K562 (cell line): Measurements from ENCODE around the gene SCG5. TPM values are rescaled to one million over a fixed set of nuclear protein-coding genes. Genes with fewer than 3 reads are reported as not detected.

Source experiments
- ATAC-seq: fragments of 200-7000 bp; cut with Tn5 transposase; 3 replicates; pipeline ENCODE4 v1.9.1; 2020; ENCODE audit warnings: moderate library complexity
- BruUV-seq: library from RNA; stranded (reverse); fragments of 400-500 nt; replicated peaks from 2 replicates; lab custom pipeline; 2021; lab: Mats Ljungman, UMichigan
- CTCF ChIA-PET: fragments of 300-600 bp; formaldehyde crosslinking; extraction: SDS; loops from one replicate; lab custom pipeline; 2021; ENCODE audit warnings: low intra/inter-chr PET ratio; lab: Yijun Ruan, JAX
- POLR2A ChIA-PET: fragments of 300-600, 350-650 bp; sonication (Branson Sonifier 250); formaldehyde crosslinking; extraction: SDS; loops from one replicate; lab custom pipeline; 2021; ENCODE audit warnings: antibody characterized with exemption, inconsistent platforms; lab: Yijun Ruan, JAX
- DNase-seq, 4 experiments: peaks; one replicate each; pipeline versions ENCODE4 v3.0.0 to v3.0.0-alpha.2; 2011 to 2018; ENCODE audit warnings: low spot score in 3 of 4, mixed read lengths in 3 of 4; ENCODE audit errors: extremely low read depth in 1 of 4
- FAIRE-seq: peaks from 2 replicates; lab custom pipeline; 2011; peaks lifted over from hg19 to GRCh38; lab: Jason Lieb, UNC
- H2AFZ ChIP-seq: 2 replicates; pipeline ENCODE4 v1.6.0; 2011; ENCODE audit warnings: low read depth, low read length, control low read depth, inconsistent platforms
- H3K27ac ChIP-seq: fragments of 200-600 bp; 3 replicates; pipeline ENCODE4 v1.8.0; 2011; ENCODE audit warnings: low read depth, mild to moderate bottlenecking, control low read depth, inconsistent platforms, low read length, moderate library complexity, mixed read lengths; ENCODE audit errors: extremely low read depth
- H3K27me3 ChIP-seq, 2 experiments: fragments of 300-600 bp in 1 of 2; 2 replicates in 1 of 2; 3 replicates in 1 of 2; pipeline versions ENCODE4 v1.6.0 to v1.8.0; 2011; ENCODE audit warnings: inconsistent platforms in 2 of 2, low read length in 2 of 2, mild to moderate bottlenecking in 1 of 2, mixed read lengths in 1 of 2, moderate library complexity in 1 of 2; ENCODE audit not compliant: control insufficient read depth in 2 of 2, insufficient read depth in 2 of 2
- H3K36me3 ChIP-seq: fragments of 300-600 bp; 3 replicates; pipeline ENCODE4 v1.8.0; 2011; ENCODE audit warnings: mild to moderate bottlenecking, low read length, inconsistent platforms; ENCODE audit not compliant: control insufficient read depth, insufficient read depth
- H3K4me1 ChIP-seq, 2 experiments: fragments of 200-600 bp in 1 of 2; replicated peaks in 1 of 2; 2 replicates in 1 of 2; 3 replicates in 1 of 2; pipeline versions ENCODE4 v1.5.1 to v1.8.0; 2011; ENCODE audit warnings: inconsistent platforms in 2 of 2, low read length in 2 of 2, mild to moderate bottlenecking in 1 of 2, mixed read lengths in 1 of 2, moderate library complexity in 1 of 2; ENCODE audit not compliant: control insufficient read depth in 2 of 2, insufficient read depth in 2 of 2
- H3K4me2 ChIP-seq: 2 replicates; pipeline ENCODE4 v1.6.1; 2011; ENCODE audit warnings: low read length, control low read depth, inconsistent platforms, mixed read lengths; ENCODE audit not compliant: insufficient read depth
- H3K4me3 ChIP-seq: fragments of 200-600 bp; sonication (generic), shearing (Covaris generic); 2 replicates; pipeline ENCODE4 v1.5.1; 2016; ENCODE audit warnings: control low read depth, inconsistent platforms
- H3K79me2 ChIP-seq: fragments of 200-600 bp; 3 replicates; pipeline ENCODE4 v1.8.0; 2011; ENCODE audit warnings: low read length, inconsistent platforms; ENCODE audit not compliant: control insufficient read depth, insufficient read depth
- H3K9ac ChIP-seq, 2 experiments: 2 replicates each; pipeline versions ENCODE4 v1.6.0 to v1.6.1; 2011; ENCODE audit warnings: low read depth in 2 of 2, low read length in 2 of 2, control low read depth in 1 of 2, inconsistent platforms in 1 of 2, mild to moderate bottlenecking in 1 of 2, mixed read lengths in 1 of 2; ENCODE audit not compliant: insufficient read depth in 1 of 2
- H3K9me1 ChIP-seq: one replicate; pipeline ENCODE4 v1.6.0; 2011; ENCODE audit warnings: inconsistent platforms, mild to moderate bottlenecking, low read length, moderate library complexity; ENCODE audit not compliant: control insufficient read depth, insufficient read depth
- H3K9me3 ChIP-seq: replicated peaks from 2 replicates; pipeline ENCODE4 v1.5.1; 2011; ENCODE audit warnings: low read depth, low read length, inconsistent platforms; ENCODE audit not compliant: control insufficient read depth, insufficient read depth
- H4K20me1 ChIP-seq: replicated peaks from 2 replicates; pipeline ENCODE4 v1.6.1; 2011; ENCODE audit warnings: low read length, inconsistent platforms, mixed read lengths; ENCODE audit not compliant: control insufficient read depth, insufficient read depth
- ATF1 ChIP-seq, 2 experiments: fragments of 450-650 bp in 1 of 2; IDR thresholded peaks; 2 replicates each; pipeline ENCODE4 v1.6.1; 2016; ENCODE audit warnings: missing compliant biosample characterization in 1 of 2, missing genetic modification characterization in 1 of 2
- CHD4 ChIP-seq: fragments of 200-600 bp; sonication (generic); IDR thresholded peaks from 3 replicates; pipeline ENCODE4 v1.6.1; 2012; ENCODE audit warnings: low read depth, mild to moderate bottlenecking, mixed read lengths, low read length, inconsistent platforms; ENCODE audit not compliant: insufficient read depth, insufficient replicate concordance, poor library complexity, severe bottlenecking
- COPS2 ChIP-seq: fragments of 450-650 bp; conservative IDR thresholded peaks from 2 replicates; pipeline ENCODE4 v1.6.1; 2016; ENCODE audit warnings: mild to moderate bottlenecking, moderate library complexity
- EP300 ChIP-seq: IDR thresholded peaks from 2 replicates; pipeline ENCODE4 v1.6.1; 2012; ENCODE audit warnings: low read length, improper control_type of control experiment
- HNRNPUL1 ChIP-seq: fragments of 200-400 bp; formaldehyde crosslinking; IDR thresholded peaks from 2 replicates; pipeline ENCODE4 v1.6.1; 2017; ENCODE audit warnings: low read length
- JUN ChIP-seq, 2 experiments: sonication (generic) in 1 of 2; formaldehyde crosslinking in 1 of 2; IDR thresholded peaks; 2 replicates each; pipeline versions ENCODE4 v1.6.1 to v1.8.0; 2012 to 2022; ENCODE audit warnings: borderline replicate concordance in 2 of 2, mild to moderate bottlenecking in 2 of 2, improper control_type of control experiment in 1 of 2, low read depth in 1 of 2, low read length in 1 of 2, missing genetic modification reagents in 1 of 2
- MAFF ChIP-seq: IDR thresholded peaks from 2 replicates; pipeline ENCODE4 v1.6.1; 2012; ENCODE audit warnings: low read length, improper control_type of control experiment
- NR3C1 ChIP-seq: sonication (generic); formaldehyde crosslinking; IDR thresholded peaks from 2 replicates; pipeline ENCODE4 v1.8.1; 2022; ENCODE audit warnings: missing genetic modification reagents
- PTTG1 ChIP-seq: fragments of 450-650 bp; IDR thresholded peaks from 2 replicates; pipeline ENCODE4 v1.6.1; 2016; ENCODE audit warnings: low read depth, mild to moderate bottlenecking, missing genetic modification characterization, missing compliant biosample characterization
- RNF2 ChIP-seq: sonication (generic); IDR thresholded peaks from 2 replicates; pipeline ENCODE4 v1.6.1; 2016
- SRSF3 ChIP-seq: fragments of 200-400 bp; formaldehyde crosslinking; IDR thresholded peaks from 2 replicates; pipeline ENCODE4 v1.6.1; 2016; ENCODE audit warnings: mild to moderate bottlenecking, low read length, moderate library complexity; ENCODE audit not compliant: insufficient read depth
- YBX1 ChIP-seq: fragments of 450-650 bp; IDR thresholded peaks from 2 replicates; pipeline ENCODE4 v1.7.1; 2016; ENCODE audit warnings: mild to moderate bottlenecking
- ZNF253 ChIP-seq: fragments of 250-450 bp; sonication (Bioruptor Pico); conservative IDR thresholded peaks from 2 replicates; pipeline ENCODE4 v1.6.1; 2021; ENCODE audit warnings: mild to moderate bottlenecking
- ZNF274 ChIP-seq: IDR thresholded peaks from 2 replicates; pipeline ENCODE4 v1.6.1; 2011; ENCODE audit warnings: low read depth, mild to moderate bottlenecking, low read length, moderate library complexity, borderline replicate concordance
- ZNF384 ChIP-seq: IDR thresholded peaks from 2 replicates; pipeline ENCODE4 v1.6.1; 2012; ENCODE audit warnings: low read depth, low read length, improper control_type of control experiment
- ZNF780A ChIP-seq: fragments of 250-450 bp; sonication (Bioruptor Pico); IDR thresholded peaks from 2 replicates; pipeline ENCODE4 v1.5.0; 2021; ENCODE audit warnings: mild to moderate bottlenecking
- WGBS: fragments of 100-300 bp; shearing (Covaris generic); methylation state at CpG from one replicate; pipeline ENCODE4 v1.1.6; 2016; ENCODE audit warnings: low coverage, mixed read lengths; ENCODE audit not compliant: insufficient coverage; ENCODE audit errors: missing lambda C conversion rate; 5-methylcytosine and 5-hydroxymethylcytosine counted together
- in situ Hi-C: fragments of 300-500 bp; cut with MboI; formaldehyde crosslinking; loops from 4 replicates; pipeline ENCODE4 v1.15.0; 2018; ENCODE audit warnings: inconsistent platforms, mixed read lengths
- intact Hi-C: fragments of 100-400 bp; cut with micrococcal nuclease; formaldehyde crosslinking; loops from 2 replicates; pipeline ENCODE4 v1.14.2; 2022
- polyA plus RNA-seq, 8 experiments: library from polyadenylated mRNA; depleted of rRNA in 4 of 8; stranded (reverse) in 5 of 8; unstranded in 3 of 8; fragments of >200 nt; fragmentation: Nextera tagmentation in 2 of 8; fragmentation: Illumina TruSeq in 1 of 8; extraction: Ambion mirVana in 2 of 8; extraction: Trizol in 1 of 8; gene quantifications; 2 replicates each; pipeline versions ENCODE4 v1.2.1 to v1.2.3, GENCODE V29; 2011 to 2014; ENCODE audit warnings: inconsistent platforms in 1 of 8, missing spikeins in 1 of 8
- total RNA-seq, 7 experiments: library from RNA; depleted of rRNA in 6 of 7; stranded (reverse); fragments of >200 nt in 6 of 7; fragmentation: Illumina TruSeq in 2 of 7; extraction: Trizol in 2 of 7; gene quantifications; 2 replicates each; pipeline versions ENCODE4 v1.2.1 to v1.2.3, GENCODE V29; 2011 to 2021; ENCODE audit warnings: low replicate concordance in 1 of 7

The SCG5 gene
- total and polyA plus RNA-seq, 9 of the 15 experiments (the other 6 are each of a cell fraction or from before 2014, with no cell fraction given) = 0.06 to 0.76 (median 0.28) TPM; not detected in 2

DNA sequence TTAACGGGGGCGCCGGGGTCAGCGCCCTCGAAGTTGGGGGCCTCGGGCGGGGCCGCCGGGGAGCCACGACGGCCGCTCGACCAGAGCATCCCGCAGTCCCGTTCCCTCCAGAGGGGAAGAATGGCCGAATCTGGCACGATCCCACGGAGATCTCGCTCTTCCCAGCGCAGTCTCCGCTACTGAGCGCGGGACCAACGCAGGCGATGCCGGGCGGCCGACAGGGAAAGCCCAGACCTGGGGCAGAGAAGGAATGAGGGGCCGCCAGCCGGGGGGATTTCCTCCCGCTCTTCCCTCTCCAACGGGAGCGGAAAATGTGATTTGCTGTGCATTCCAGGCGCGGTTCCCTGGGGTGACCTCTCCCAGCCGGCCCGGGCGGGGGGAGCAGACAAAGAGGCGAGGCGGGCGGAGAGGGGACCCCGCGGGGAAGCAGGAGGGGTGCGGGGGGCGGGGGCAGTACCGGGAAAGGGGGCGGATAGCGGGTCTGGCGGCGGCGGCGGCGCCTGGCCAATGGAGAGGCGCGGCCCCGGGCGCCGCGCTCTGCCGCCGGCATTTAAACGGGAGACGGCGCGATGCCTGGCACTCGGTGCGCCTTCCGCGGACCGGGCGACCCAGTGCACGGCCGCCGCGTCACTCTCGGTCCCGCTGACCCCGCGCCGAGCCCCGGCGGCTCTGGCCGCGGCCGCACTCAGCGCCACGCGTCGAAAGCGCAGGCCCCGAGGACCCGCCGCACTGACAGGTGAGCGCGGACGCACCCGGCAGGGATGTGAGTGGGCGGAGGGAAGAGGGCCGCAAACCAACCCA, 76.1 kb downstream of the SCG5 start, which contains the start of gene GREM1:
TSS of gene GREM1 (plus strand) at position 579 of the 801 bp plus-strand sequence. CDS start 12,687 bp downstream, outside the sequence.
- 44% methylated on average over 30 of the region's 99 CpGs for WGBS
- intact Hi-C loops (no loop called here), in situ Hi-C loops (no loop called here)
- FAIRE-seq (no peak), ATAC-seq (no peak), DNase-seq (no peak)
- BruUV-seq = no TSS peak
- ChIA-PET POLR2A (no interaction called here), CTCF (no interaction called here)
- TF ChIP-seq RNF2 = no peak
- TF ChIP-seq ZNF780A (CRISPR knock-in tag) = no peak
- no peak for TF ChIP-seq ZNF384
- no peak for TF ChIP-seq EP300
- Histone ChIP-seq H3K9ac (no peak within 1 kb of the TSS), H3K27ac (no peak within 1 kb of the TSS), H3K27me3 (peaks cover 8 to 17% of the 10 kb centered on the region in 2 experiments; a peak in 3 of 5 replicates), H3K36me3 (no peaks in the 10 kb centered on the region), H3K4me3 (no peak within 1 kb of the TSS), H2AFZ (no peak within 1 kb of the TSS), H3K4me2 (no peak within 1 kb of the TSS), H3K9me3 (no peaks in the 10 kb centered on the region), H3K4me1 (peaks cover 0 to 13% of the 10 kb centered on the region in 2 experiments; a peak in 2 of 5 replicates), H3K9me1 (no peaks in the 10 kb centered on the region), H3K79me2 (no peaks in the 10 kb centered on the region), H4K20me1 (no peaks in the 10 kb centered on the region)

DNA sequence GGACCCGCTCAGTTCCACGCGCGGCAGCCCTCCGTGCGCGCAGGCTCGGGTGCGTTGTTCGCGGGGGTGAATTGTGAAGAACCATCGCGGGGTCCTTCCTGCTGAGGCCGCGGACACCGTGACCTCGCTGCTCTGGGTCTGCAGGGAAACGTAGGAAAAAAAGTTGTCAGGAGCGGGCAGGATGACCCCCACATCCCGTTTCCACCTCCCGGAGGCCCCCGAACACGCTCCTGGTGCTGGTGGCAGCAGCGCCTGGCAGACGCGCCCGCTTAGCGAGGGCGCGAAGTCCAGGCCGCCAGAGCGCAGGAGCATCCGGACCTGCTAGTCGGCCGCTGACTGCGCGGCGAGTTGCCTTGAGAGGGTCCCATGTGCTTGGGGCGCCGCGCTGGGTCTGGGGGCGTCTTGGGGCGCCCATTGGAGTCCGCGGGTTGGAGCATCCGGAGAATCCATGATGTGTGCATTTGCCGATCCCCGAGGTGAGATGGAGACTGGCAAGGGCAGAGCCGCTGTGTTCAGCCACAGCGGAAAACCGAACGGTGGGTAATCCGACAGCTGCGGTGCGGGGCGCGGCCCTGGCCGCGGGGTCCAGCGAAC, 76.8 kb downstream of the SCG5 start:
- Histone ChIP-seq H3K4me2 (no peak overlapping the region), H2AFZ (no peak overlapping the region), H3K36me3 (no peaks in the 10 kb centered on the region), H3K9me1 (no peaks in the 10 kb centered on the region), H3K27me3 (peaks cover 8 to 17% of the 10 kb centered on the region in 2 experiments; a peak in 3 of 5 replicates), H3K27ac (no peak overlapping the region), H3K9ac (no peak overlapping the region), H3K79me2 (no peaks in the 10 kb centered on the region), H3K4me1 (peaks cover 0 to 13% of the 10 kb centered on the region in 2 experiments; a peak in 2 of 5 replicates), H4K20me1 (no peaks in the 10 kb centered on the region), H3K4me3 (no peak overlapping the region), H3K9me3 (no peaks in the 10 kb centered on the region)
- FAIRE-seq = no peak
- DNase-seq = no peak
- ATAC-seq = no peak
- ChIA-PET POLR2A (no interaction called here), CTCF (no interaction called here)
- no TSS peak for BruUV-seq
- WGBS = 54% methylated on average over 29 of the region's 60 CpGs
- intact Hi-C loops (no loop called here), in situ Hi-C loops (no loop called here)
- TF ChIP-seq NR3C1 (CRISPR knock-in tag) (no peak), HNRNPUL1 (no peak), JUN (IDR thresholded peaks at IDR 0.05; ENCODE audit: borderline replicate concordance, low read depth, low read length) (no peak), JUN (CRISPR knock-in tag; IDR thresholded peaks at IDR 0.05; ENCODE audit: borderline replicate concordance) (no peak), ZNF274 (no peak), ATF1 (CRISPR knock-in tag; IDR thresholded peaks at IDR 0.05) (no peak), ATF1 (tag; IDR thresholded peaks at IDR 0.05) (no peak), PTTG1 (tag) (no peak), CHD4 (no peak), ZNF253 (CRISPR knock-in tag) (no peak), MAFF (no peak), SRSF3 (no peak), COPS2 (no peak), YBX1 (no peak)
